CD14-positive monocyte (primary cell): ENCODE measurements around the gene AP4M1. TPM values are rescaled to one million over a fixed set of nuclear protein-coding genes. Genes with fewer than 3 reads are reported as not detected.

ENCODE experiments used
- DNase-seq, 3 donors: peaks; one replicate each; pipeline ENCODE4 v3.0.0-alpha.2; 2011 to 2022
- H2AFZ ChIP-seq: 2 replicates; pipeline ENCODE4 v1.6.0; 2012; ENCODE audit warnings: mild to moderate bottlenecking, low read depth, low read length, inconsistent platforms; ENCODE audit not compliant: insufficient read depth, poor library complexity, severe bottlenecking
- H3K27ac ChIP-seq, 2 donors: 1 replicate in 1 of 2; 2 replicates in 1 of 2; pipeline ENCODE4 v1.5.1; 2012 to 2013; ENCODE audit warnings: low read length in 2 of 2, control low read depth in 1 of 2, inconsistent platforms in 1 of 2, low read depth in 1 of 2, mild to moderate bottlenecking in 1 of 2
- H3K27me3 ChIP-seq, 2 donors: one replicate each; pipeline versions ENCODE4 v1.6.0 to v1.6.1; 2011 to 2013; ENCODE audit warnings: low read length in 2 of 2; ENCODE audit not compliant: control insufficient read depth in 2 of 2, insufficient read depth in 2 of 2
- H3K36me3 ChIP-seq, 2 donors: replicated peaks in 1 of 2; 1 replicate in 1 of 2; 2 replicates in 1 of 2; pipeline versions ENCODE4 v1.5.1 to v1.6.1; 2012 to 2013; ENCODE audit warnings: low read length in 2 of 2, control low read depth in 1 of 2, inconsistent platforms in 1 of 2, mild to moderate bottlenecking in 1 of 2; ENCODE audit not compliant: insufficient read depth in 2 of 2, control insufficient read depth in 1 of 2
- H3K4me1 ChIP-seq, 2 donors: 1 replicate in 1 of 2; 2 replicates in 1 of 2; pipeline versions ENCODE4 v1.5.1 to v1.6.1; 2012 to 2013; ENCODE audit warnings: low read length in 2 of 2, control low read depth in 1 of 2, inconsistent platforms in 1 of 2, mild to moderate bottlenecking in 1 of 2, moderate library complexity in 1 of 2; ENCODE audit not compliant: insufficient read depth in 2 of 2, control insufficient read depth in 1 of 2
- H3K4me2 ChIP-seq: replicated peaks from 2 replicates; pipeline ENCODE3; 2012; ENCODE audit warnings: low read length, moderate library complexity, mild to moderate bottlenecking; ENCODE audit not compliant: poor library complexity, severe bottlenecking; ENCODE audit errors: extremely low read depth
- H3K4me3 ChIP-seq, 3 experiments: fragments of 200-600 bp in 1 of 3; sonication (generic) in 1 of 3; replicated peaks in 1 of 3; 1 replicate in 2 of 3; 2 replicates in 1 of 3; pipeline ENCODE4 v1.5.1; 2011 to 2013; ENCODE audit warnings: low read length in 3 of 3, mild to moderate bottlenecking in 3 of 3, control low read depth in 2 of 3, low read depth in 2 of 3, inconsistent platforms in 1 of 3, moderate library complexity in 1 of 3
- H3K79me2 ChIP-seq: 2 replicates; pipeline ENCODE4 v1.6.0; 2012; ENCODE audit warnings: mild to moderate bottlenecking, control low read depth, inconsistent platforms, low read length, moderate library complexity; ENCODE audit not compliant: insufficient read depth
- H3K9ac ChIP-seq: 2 replicates; pipeline ENCODE4 v1.6.0; 2017; ENCODE audit warnings: low read length, mild to moderate bottlenecking; ENCODE audit not compliant: insufficient read depth, poor library complexity, severe bottlenecking
- H3K9me3 ChIP-seq, 2 donors: replicated peaks in 1 of 2; 1 replicate in 1 of 2; 2 replicates in 1 of 2; pipeline versions ENCODE4 v1.5.1 to v1.6.1; 2012 to 2013; ENCODE audit warnings: low read length in 2 of 2, control low read depth in 1 of 2; ENCODE audit not compliant: control insufficient read depth in 1 of 2, insufficient read depth in 1 of 2
- H4K20me1 ChIP-seq: 2 replicates; pipeline ENCODE4 v1.6.0; 2012; ENCODE audit warnings: mild to moderate bottlenecking, low read length, control low read depth, moderate library complexity; ENCODE audit not compliant: insufficient read depth
- H3K27ac Mint-ChIP-seq, 7 donors: one replicate each; pipeline ENCODE4 v1.8.0; 2020; ENCODE audit warnings: mild to moderate bottlenecking in 7 of 7, mixed read lengths in 7 of 7, moderate library complexity in 6 of 7, inconsistent platforms in 2 of 7
- H3K27me3 Mint-ChIP-seq, 3 donors: one replicate each; pipeline ENCODE4 v1.8.0; 2021 to 2022; ENCODE audit warnings: low read depth in 3 of 3, mild to moderate bottlenecking in 3 of 3, mixed read lengths in 3 of 3, moderate library complexity in 3 of 3, inconsistent platforms in 1 of 3
- H3K36me3 Mint-ChIP-seq, 2 donors: one replicate each; pipeline ENCODE4 v1.8.0; 2020; ENCODE audit warnings: mixed read lengths in 2 of 2, inconsistent platforms in 1 of 2, mild to moderate bottlenecking in 1 of 2
- H3K4me1 Mint-ChIP-seq: one replicate; pipeline ENCODE4 v1.8.0; 2020; ENCODE audit warnings: mild to moderate bottlenecking, mixed read lengths
- H3K4me3 Mint-ChIP-seq, 2 donors: one replicate each; pipeline ENCODE4 v1.8.0; 2020; ENCODE audit warnings: mild to moderate bottlenecking in 2 of 2, mixed read lengths in 2 of 2, moderate library complexity in 1 of 2
- H3K9me3 Mint-ChIP-seq, 7 donors: one replicate each; pipeline ENCODE4 v1.8.0; 2020 to 2022; ENCODE audit warnings: mixed read lengths in 7 of 7, mild to moderate bottlenecking in 6 of 7, moderate library complexity in 6 of 7, inconsistent platforms in 2 of 7
- CTCF ChIP-seq: fragments of 200-600 bp; IDR thresholded peaks from one replicate; pipeline ENCODE4 v1.8.0; 2022; ENCODE audit warnings: antibody characterized with exemption, mild to moderate bottlenecking
- WGBS: methylation state at CpG from one replicate; pipeline ENCODE4 v1.1.5; 2013; ENCODE audit warnings: missing lambda C conversion rate; ENCODE audit not compliant: insufficient coverage; 5-methylcytosine and 5-hydroxymethylcytosine counted together
- intact Hi-C, 2 donors: fragments of 100-400 bp; cut with micrococcal nuclease; formaldehyde crosslinking; loops; one replicate each; pipeline versions ENCODE4 v1.15.0 to v1.15.1; 2023
- polyA plus RNA-seq, 3 donors: library from polyadenylated mRNA; depleted of rRNA in 1 of 3; unstranded in 2 of 3; stranded (reverse) in 1 of 3; fragments of 300-500 nt in 2 of 3; fragments of >200 nt in 1 of 3; fragmentation: Illumina TruSeq in 2 of 3; gene quantifications; 1 replicate in 2 of 3; 2 replicates in 1 of 3; pipeline ENCODE4 v1.2.3, GENCODE V29; 2012 to 2021

The AP4M1 gene
- polyA plus RNA-seq, 3 donors: 10.5 to 13.1 (median 12.6) TPM

- H3K79me2 ChIP-seq: peaks cover 12% of the 10 kb centered on the region
- no peaks in the 10 kb centered on the region for H3K27me3 ChIP-seq
- peaks cover 0 to 4% (median 1%) of the 10 kb centered on the region in 3 donors for H3K27me3 Mint-ChIP-seq
- no peak for DNase-seq
- peak overlapping the region; percentile 94 for H2AFZ ChIP-seq
- no peaks in the 10 kb centered on the region for H4K20me1 ChIP-seq
- H3K4me3 ChIP-seq: peak overlapping the region; percentile 94 to 96 (median 95)
- H3K4me1 Mint-ChIP-seq: peaks cover 22% of the 10 kb centered on the region
- no peaks in the 10 kb centered on the region for H3K9me3 ChIP-seq
- peaks cover 44 to 45% of the 10 kb centered on the region in 2 donors for H3K36me3 ChIP-seq
- peak overlapping the region; percentile 98 for H3K4me2 ChIP-seq
- intact Hi-C loops: loop anchor here (10.0 kb wide), 1 partner anchor 75 kb away; the partner anchor contains the start of gene ZKSCAN1 (in 2 of the 2)
- peaks cover 43 to 44% of the 10 kb centered on the region in 2 donors for H3K36me3 Mint-ChIP-seq
- H3K9me3 Mint-ChIP-seq: no peaks in the 10 kb centered on the region
- H3K27ac Mint-ChIP-seq: peak overlapping the region; percentile 57 to 91 (median 83)
- H3K9ac ChIP-seq: peak overlapping the region; percentile 81
- H3K4me1 ChIP-seq: peaks cover 22 to 33% of the 10 kb centered on the region in 2 donors
- TF ChIP-seq CTCF: no peak
- H3K27ac ChIP-seq: peak overlapping the region in 1 of 2 donors; percentile 78
- WGBS: 50% methylated on average over 2 of the region's 7 CpGs
- peak overlapping the region; percentile 87 to 92 for H3K4me3 Mint-ChIP-seq
Measured at GRCh38 chr7:100089458-100090196, 11.8 kb upstream of the AP4M1 start.

- peaks cover 12% of the 10 kb centered on the region for H3K79me2 ChIP-seq
- no peak overlapping the region for H3K4me2 ChIP-seq
- H4K20me1 ChIP-seq: no peaks in the 10 kb centered on the region
- Mint-ChIP-seq H3K27ac (peak overlapping the region in 3 of 7 donors; percentile 42 to 60 (median 58)), H3K36me3 (peaks cover 55 to 56% of the 10 kb centered on the region in 2 donors), H3K9me3 (no peaks in the 10 kb centered on the region), H3K4me1 (peaks cover 18% of the 10 kb centered on the region), H3K4me3 (no peak overlapping the region), H3K27me3 (peaks cover 0 to 4% (median 1%) of the 10 kb centered on the region in 3 donors)
- no peak for TF ChIP-seq CTCF
- intact Hi-C loops: no loop called here
- peaks cover 55 to 56% of the 10 kb centered on the region in 2 donors for H3K36me3 ChIP-seq
- H3K4me1 ChIP-seq: peaks cover 17 to 28% of the 10 kb centered on the region in 2 donors
- 92% methylated on average over 8 of the region's 14 CpGs for WGBS
- H3K27me3 ChIP-seq: no peaks in the 10 kb centered on the region
- H3K27ac ChIP-seq: no peak overlapping the region
- no peaks in the 10 kb centered on the region for H3K9me3 ChIP-seq
- H3K4me3 ChIP-seq: no peak overlapping the region
- no peak for DNase-seq
- no peak overlapping the region for H3K9ac ChIP-seq
- H2AFZ ChIP-seq: no peak overlapping the region
Measured at GRCh38 chr7:100090527-100091410, 10.7 kb upstream of the AP4M1 start.
